ENCODE measurements around the gene CA6. TPM values are rescaled to one million over a fixed set of nuclear protein-coding genes. Genes with fewer than 3 reads are reported as not detected.

CA6 gene
- total RNA-seq, 1 experiment from 2014 or later = not detected

GRCh38 chr1:8939000-8939265 lies 6.7 kb upstream of the CA6 start:
- no peak overlapping the region for H2BK5ac ChIP-seq (ENCODE audit: insufficient read length, low read length)
- H3K9ac ChIP-seq (ENCODE audit: extremely low read depth, insufficient read length, low read length) = no peak overlapping the region
- H3K4me1 Mint-ChIP-seq = peaks cover 33 to 41% of the 10 kb centered on the region in 2 experiments
- H3K23me2 ChIP-seq (ENCODE audit: insufficient read length, low read depth, low read length, poor library complexity, severe bottlenecking) = no peaks in the 10 kb centered on the region
- peaks cover 4 to 19% of the 10 kb centered on the region in 2 experiments; a peak in 4 of 5 replicates for H3K9me3 Mint-ChIP-seq
- H2BK120ac ChIP-seq (ENCODE audit: low read depth, low read length, poor library complexity, severe bottlenecking) = no peak overlapping the region
- H2BK15ac ChIP-seq (ENCODE audit: low read depth, low read length) = no peak overlapping the region
- H3K14ac ChIP-seq (ENCODE audit: insufficient read depth, low read length) = no peak overlapping the region
- H4K91ac ChIP-seq (ENCODE audit: insufficient read length, low read depth, low read length) = no peak overlapping the region
- DNase-seq = no peak
- H4K20me1 ChIP-seq (ENCODE audit: control insufficient read depth, insufficient read depth, insufficient read length) = no peaks in the 10 kb centered on the region
- no peaks in the 10 kb centered on the region for H3K79me1 ChIP-seq (ENCODE audit: insufficient read depth, low read depth, low read length, poor library complexity, severe bottlenecking)
- H3K27me3 Mint-ChIP-seq (ENCODE audit: low read depth) = no peaks in the 10 kb centered on the region
- no peak overlapping the region for H3K56ac ChIP-seq (ENCODE audit: insufficient read length, low read depth, low read length)
- TF ChIP-seq, protein P1, sequence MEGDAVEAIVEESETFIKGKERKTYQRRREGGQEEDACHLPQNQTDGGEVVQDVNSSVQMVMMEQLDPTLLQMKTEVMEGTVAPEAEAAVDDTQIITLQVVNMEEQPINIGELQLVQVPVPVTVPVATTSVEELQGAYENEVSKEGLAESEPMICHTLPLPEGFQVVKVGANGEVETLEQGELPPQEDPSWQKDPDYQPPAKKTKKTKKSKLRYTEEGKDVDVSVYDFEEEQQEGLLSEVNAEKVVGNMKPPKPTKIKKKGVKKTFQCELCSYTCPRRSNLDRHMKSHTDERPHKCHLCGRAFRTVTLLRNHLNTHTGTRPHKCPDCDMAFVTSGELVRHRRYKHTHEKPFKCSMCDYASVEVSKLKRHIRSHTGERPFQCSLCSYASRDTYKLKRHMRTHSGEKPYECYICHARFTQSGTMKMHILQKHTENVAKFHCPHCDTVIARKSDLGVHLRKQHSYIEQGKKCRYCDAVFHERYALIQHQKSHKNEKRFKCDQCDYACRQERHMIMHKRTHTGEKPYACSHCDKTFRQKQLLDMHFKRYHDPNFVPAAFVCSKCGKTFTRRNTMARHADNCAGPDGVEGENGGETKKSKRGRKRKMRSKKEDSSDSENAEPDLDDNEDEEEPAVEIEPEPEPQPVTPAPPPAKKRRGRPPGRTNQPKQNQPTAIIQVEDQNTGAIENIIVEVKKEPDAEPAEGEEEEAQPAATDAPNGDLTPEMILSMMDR (conservative IDR thresholded peaks at IDR 0.05) = no peak
- H3K18ac ChIP-seq (ENCODE audit: insufficient read length, low read depth, low read length) = no peak overlapping the region
- H3K27me3 ChIP-seq (ENCODE audit: insufficient read depth, low read length) = no peaks in the 10 kb centered on the region
- H3K9me3 ChIP-seq (ENCODE audit: control insufficient read depth, low read depth, low read length) = no peaks in the 10 kb centered on the region
- H3K4me3 Mint-ChIP-seq = no peak overlapping the region
- H3K4me1 ChIP-seq (ENCODE audit: insufficient read depth, low read length) = no peaks in the 10 kb centered on the region; the same call in 1 of the 2 replicates
- no peaks in the 10 kb centered on the region for H3K79me2 ChIP-seq (ENCODE audit: insufficient read depth, low read length)
- H2BK20ac ChIP-seq (ENCODE audit: low read depth, low read length, poor library complexity, severe bottlenecking) = no peak overlapping the region
- no peak overlapping the region for H4K5ac ChIP-seq (ENCODE audit: insufficient read length, low read depth, low read length)
- no peak overlapping the region for H2BK12ac ChIP-seq (ENCODE audit: insufficient read length, low read depth, low read length)
- no peak overlapping the region for H2AK5ac ChIP-seq (ENCODE audit: insufficient read length, low read length)
- H3T11ph ChIP-seq (ENCODE audit: low read length) = no peak overlapping the region
- no peak overlapping the region for H3K27ac ChIP-seq (ENCODE audit: insufficient read length, low read depth, low read length)
- no peak overlapping the region for H3K4ac ChIP-seq (ENCODE audit: low read depth, low read length)
- H3K36me3 Mint-ChIP-seq (ENCODE audit: insufficient read depth in 1 of 3, low read depth in 3 of 3) = peaks cover 0 to 12% (median 3%) of the 10 kb centered on the region in 3 experiments; a peak in 3 of 7 replicates
- H3K27ac Mint-ChIP-seq = no peak overlapping the region
- H4K8ac ChIP-seq (replicated peaks; ENCODE audit: insufficient read length, low read depth, low read length) = no peak overlapping the region
- H2AFZ ChIP-seq (ENCODE audit: low read length) = no peak overlapping the region
- H3K23ac ChIP-seq (ENCODE audit: insufficient read length, low read depth, low read length) = no peak overlapping the region
- H3K4me2 ChIP-seq (ENCODE audit: insufficient read depth, insufficient read length, low read length) = no peak overlapping the region
- WGBS (ENCODE audit: extremely low coverage, insufficient read length, low lambda C conversion rate) = no CpG with 5 or more reads among the region's 2 CpGs

All from H9 (cell line).